Choroid plexus epithelial cell (primary cell): ENCODE data around the gene VTCN1.
A peak's percentile ranks its signal among the peaks of the same experiment; 100 is the strongest.

Experiments
- DNase-seq: peaks from one replicate; pipeline ENCODE4 v3.0.0-alpha.2; 2010; ENCODE audit warnings: low read depth
- H3K4me3 ChIP-seq: 2 replicates; pipeline ENCODE4 v1.5.1; 2011; ENCODE audit warnings: low read depth, mild to moderate bottlenecking, control low read depth, low read length, moderate library complexity
- CTCF ChIP-seq: conservative IDR thresholded peaks from 2 replicates; pipeline ENCODE4 v1.5.1; 2011; ENCODE audit warnings: low read depth, mild to moderate bottlenecking, control low read depth, inconsistent platforms, low read length, moderate library complexity

VTCN1 gene

GRCh38 chr1:117143871-117144270, 66.9 kb downstream of the VTCN1 start:
- H3K4me3 ChIP-seq, result no peak overlapping the region
- TF ChIP-seq CTCF, result no peak
- no peak for DNase-seq

- H3K4me3 ChIP-seq, result no peak overlapping the region
- TF ChIP-seq CTCF, result no peak
- DNase-seq, result no peak
Observed at GRCh38 chr1:117143172-117143571, 67.6 kb downstream of the VTCN1 start.

- no peak for TF ChIP-seq CTCF
- DNase-seq, result peak; percentile 6
- no peak overlapping the region for H3K4me3 ChIP-seq
Observed at GRCh38 chr1:117142200-117142599, 68.5 kb downstream of the VTCN1 start.

- no peak for TF ChIP-seq CTCF
- H3K4me3 ChIP-seq, result no peak overlapping the region
- no peak for DNase-seq
Observed at GRCh38 chr1:117138561-117138960, 72.2 kb downstream of the VTCN1 start.

- no peak for TF ChIP-seq CTCF
- DNase-seq, result no peak
Observed at GRCh38 chr1:117138106-117138505, 72.6 kb downstream of the VTCN1 start.

GRCh38 chr1:117137281-117137855, 73.4 kb downstream of the VTCN1 start:
- TF ChIP-seq CTCF, result no peak
- no peak for DNase-seq
- no peak overlapping the region for H3K4me3 ChIP-seq

More at GRCh38 chr1:117138106-117138505, 72.6 kb downstream of the VTCN1 start:
- H3K4me3 ChIP-seq, result no peak overlapping the region

GRCh38 chr1:117136749-117137148, 74.0 kb downstream of the VTCN1 start:
- no peak for TF ChIP-seq CTCF
- H3K4me3 ChIP-seq, result no peak overlapping the region
- no peak for DNase-seq
